NCI-H1417 (cell line): ENCODE results near the gene STYXL1.
"Not testable (repeated sequence)": the region's sequence is repeated elsewhere in the genome, so short reads cannot be mapped to it uniquely, and the experiment has no call there.

Source experiments
- DNase-seq, 3 experiments: peaks; one replicate each; lab custom pipeline; 2025; lab: John Stamatoyannopoulos, UW

The STYXL1 gene

GRCh38 chr7:76066716-76067503, 19.1 kb upstream of the STYXL1 start:
- no peak for DNase-seq

DNA sequence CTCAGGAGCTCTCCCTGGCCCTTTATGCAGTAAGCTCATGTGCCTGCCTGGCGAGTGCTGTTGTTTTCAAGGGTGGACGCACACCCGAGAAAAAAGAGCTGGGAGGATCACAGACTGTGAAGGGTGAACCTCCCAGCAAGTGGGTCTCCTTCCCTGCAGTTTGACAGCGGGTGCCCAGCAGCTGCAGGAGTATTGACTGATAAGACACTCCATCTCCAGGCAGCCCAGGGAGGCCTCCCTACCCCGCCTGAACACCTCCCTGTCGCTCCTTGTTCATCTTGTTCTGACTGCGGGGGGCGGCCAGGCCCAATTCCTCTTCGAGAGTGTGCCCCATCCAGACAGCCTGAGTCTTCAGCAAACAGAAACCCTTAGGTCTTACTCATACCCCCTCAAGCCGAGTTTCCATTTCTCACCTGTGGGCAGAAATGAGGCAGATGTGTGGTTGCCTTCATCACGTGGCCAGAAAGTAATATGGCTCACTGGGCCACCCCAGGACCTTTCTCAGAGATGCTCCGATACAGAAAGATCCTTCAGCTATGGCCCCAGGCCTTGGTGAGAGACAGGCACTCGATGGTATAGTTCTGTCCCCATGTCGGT, 17.3 kb upstream of the STYXL1 start:
- DNase-seq: no peak

- no peak for DNase-seq
Observed at GRCh38 chr7:76064208-76064970, 16.6 kb upstream of the STYXL1 start.

- DNase-seq: peak in 2 of 3 experiments; percentile 23 to 50
Observed at GRCh38 chr7:76063525-76063924, 15.7 kb upstream of the STYXL1 start.

- no peak for DNase-seq
Observed at GRCh38 chr7:76063114-76063513, 15.3 kb upstream of the STYXL1 start.

GRCh38 chr7:76062254-76062653, 14.5 kb upstream of the STYXL1 start:
- DNase-seq: no peak

DNA sequence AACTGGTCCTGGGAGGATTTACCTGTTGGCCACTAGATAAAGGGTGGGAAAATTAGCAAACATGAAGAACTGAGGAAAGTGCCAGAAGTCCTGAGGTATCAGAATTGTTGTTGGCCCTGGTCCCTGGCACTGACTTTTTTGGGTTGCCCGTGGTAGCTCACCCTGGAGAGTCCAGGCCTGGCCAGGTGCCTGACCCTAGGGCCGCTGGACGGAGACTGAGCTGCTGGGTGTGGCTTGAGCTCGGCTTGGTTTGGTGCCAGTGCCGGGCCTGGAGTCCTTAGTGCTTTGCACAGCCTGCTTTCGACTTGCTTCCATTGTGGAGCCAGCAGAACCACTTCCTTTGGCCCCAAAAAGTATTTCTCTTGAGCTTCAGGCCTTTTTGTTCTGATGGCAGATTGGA, 13.0 kb upstream of the STYXL1 start:
- DNase-seq: no peak

GRCh38 chr7:76058745-76059144, 10.9 kb upstream of the STYXL1 start:
- not testable (repeated sequence) for DNase-seq

- DNase-seq: no peak
Observed at GRCh38 chr7:76057813-76058145, 10.0 kb upstream of the STYXL1 start.

GRCh38 chr7:76057103-76057812, 9.5 kb upstream of the STYXL1 start:
- DNase-seq: no peak

- DNase-seq: no peak
Observed at GRCh38 chr7:76056241-76056640, 8.4 kb upstream of the STYXL1 start.

- DNase-seq: peak in 2 of 3 experiments; percentile 71 to 93
Observed at GRCh38 chr7:76054123-76055120, 6.6 kb upstream of the STYXL1 start.

GRCh38 chr7:76053461-76053860, 5.7 kb upstream of the STYXL1 start:
- peak in 1 of 3 experiments; percentile 23 for DNase-seq

DNA sequence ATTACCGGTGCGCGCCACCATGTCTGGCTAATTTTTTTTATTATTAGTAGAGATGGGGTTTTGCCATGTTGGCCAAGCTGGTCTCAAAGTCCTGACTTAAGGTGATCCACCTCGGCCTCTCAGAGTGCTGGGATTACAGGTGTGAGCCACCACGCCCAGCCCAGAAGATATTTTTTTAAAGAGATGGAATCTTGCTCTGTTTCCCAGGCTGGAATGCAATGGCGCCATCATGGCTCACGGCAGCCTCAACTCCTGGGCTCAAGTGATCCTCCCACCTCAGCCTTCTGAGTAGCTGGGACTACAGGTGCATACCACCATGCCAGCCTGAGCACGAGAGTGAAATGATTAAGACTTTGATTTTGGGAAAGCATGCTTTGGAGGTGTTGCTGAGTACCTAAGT, 4.9 kb upstream of the STYXL1 start:
- DNase-seq: not testable (repeated sequence)

GRCh38 chr7:76051840-76052239, 4.0 kb upstream of the STYXL1 start:
- no peak for DNase-seq

DNA sequence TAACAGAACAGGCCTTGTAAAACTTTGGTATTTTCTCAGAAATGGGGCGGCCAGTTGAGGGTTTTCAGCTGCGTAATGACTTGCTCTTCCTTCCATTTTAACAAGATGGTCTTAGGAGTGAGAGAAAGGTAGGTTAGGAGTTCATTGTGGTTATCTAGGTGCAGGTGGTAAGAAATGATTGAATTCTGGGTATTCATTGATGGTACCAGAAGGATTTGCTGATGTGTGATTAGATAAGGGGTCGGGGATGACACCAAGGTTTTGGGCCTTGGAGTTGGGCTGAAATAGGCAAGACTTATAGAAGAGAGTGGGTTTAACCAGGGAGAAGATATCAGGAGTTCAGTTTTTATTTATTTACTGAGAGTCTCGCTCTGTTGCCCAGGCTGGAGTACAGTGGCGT, 2.7 kb upstream of the STYXL1 start:
- no peak for DNase-seq

- DNase-seq: peak in 1 of 3 experiments; percentile 43
Observed at GRCh38 chr7:76049295-76049694, 1.5 kb upstream of the STYXL1 start.

DNA sequence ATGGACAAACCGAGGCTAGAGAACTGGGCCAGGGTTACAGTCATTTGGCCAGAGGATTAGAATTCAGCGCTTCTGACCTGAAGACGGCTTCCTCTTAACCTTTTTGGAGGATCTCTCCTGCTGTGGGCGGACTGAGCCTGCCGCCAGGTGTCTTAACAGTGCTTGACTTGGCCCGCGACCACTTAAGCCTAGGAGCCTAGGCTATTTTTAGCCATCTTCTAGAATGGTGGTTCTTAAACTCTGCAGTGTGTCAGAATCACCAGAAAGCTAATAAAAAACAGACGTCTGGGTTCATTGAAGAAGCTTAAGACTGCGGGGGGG, 828 bp upstream of the STYXL1 start:
- DNase-seq: peak; percentile 50 to 85 (median 73)

- DNase-seq: no peak
Observed at GRCh38 chr7:76047305-76047810, 442 bp downstream of the STYXL1 start.

GRCh38 chr7:76044375-76044865, 3.4 kb downstream of the STYXL1 start:
- no peak for DNase-seq

DNA sequence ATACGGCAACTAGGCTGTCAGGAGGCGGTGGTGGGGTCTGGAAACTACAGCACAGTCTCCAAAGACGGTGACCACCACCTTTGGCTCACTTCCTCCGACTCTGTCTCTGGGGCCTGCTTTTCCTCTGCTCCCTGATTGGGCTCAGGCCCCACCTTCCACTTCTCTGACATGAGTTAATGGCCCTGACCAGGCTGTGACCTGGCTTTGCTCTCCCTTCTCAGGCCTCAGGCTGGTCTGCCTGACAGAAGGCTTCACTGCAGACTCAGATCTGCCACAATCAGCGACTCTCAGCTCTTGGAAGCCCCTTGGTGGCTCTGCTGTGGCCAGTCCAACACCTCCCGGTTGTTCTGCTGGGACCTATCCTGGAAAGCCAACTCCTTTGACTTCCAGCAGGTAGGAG, 7.7 kb downstream of the STYXL1 start:
- DNase-seq: no peak
